ENCODE results near the gene PDGFC. TPM values are rescaled to one million over a fixed set of nuclear protein-coding genes. Genes with fewer than 3 reads are reported as not detected.

Gene PDGFC
- total RNA-seq, 1 experiment from 2014 or later, result 9.8 TPM

- peaks cover 12 to 27% of the 10 kb centered on the region in 2 experiments for H3K4me1 ChIP-seq (ENCODE audit: control insufficient read depth in 1 of 2, insufficient read depth in 2 of 2, low read length in 2 of 2)
Observed at GRCh38 chr4:156766846-156767245, 204.8 kb downstream of the PDGFC start.

More at GRCh38 chr4:156766846-156767245, 204.8 kb downstream of the PDGFC start:
- no peak overlapping the region for H3K27ac ChIP-seq (ENCODE audit: low read depth, low read length)
- H3K36me3 ChIP-seq (ENCODE audit: control insufficient read depth in 1 of 2, insufficient read depth in 2 of 2, low read length in 2 of 2), result no peaks in the 10 kb centered on the region
- no peak for DNase-seq (ENCODE audit: low read depth, low spot score)
- H4K20me1 ChIP-seq (ENCODE audit: insufficient read depth), result no peaks in the 10 kb centered on the region
- ATAC-seq, result no peak
- no peak overlapping the region for H2AFZ ChIP-seq (ENCODE audit: low read depth, low read length, poor library complexity, severe bottlenecking)
- no peak overlapping the region for H3K4me2 ChIP-seq (ENCODE audit: low read length)
- H3K27me3 ChIP-seq (ENCODE audit: insufficient read depth, low read length), result no peaks in the 10 kb centered on the region
- ChIA-PET POLR2A (no interaction called here), CTCF (no interaction called here), RAD21 (ENCODE audit: low non-redundant PET in 1 of 2, low total read pairs in 2 of 2, uncharacterized antibody in 2 of 2, unreplicated experiment in 2 of 2) (no interaction called here)
- H3K9me3 ChIP-seq (ENCODE audit: control insufficient read depth in 1 of 2, insufficient read depth in 1 of 2, low read depth in 1 of 2, low read length in 2 of 2), result no peaks in the 10 kb centered on the region
- no peaks in the 10 kb centered on the region for H3K9me2 ChIP-seq (ENCODE audit: insufficient read depth)
- no peaks in the 10 kb centered on the region for H3K79me2 ChIP-seq (ENCODE audit: insufficient read depth, low read length)
- no peak overlapping the region for H3K9ac ChIP-seq (ENCODE audit: low read length)
- no TSS peak for BruUV-seq (replicated peaks)
- intact Hi-C loops (cut with micrococcal nuclease), result no loop called here
- no peak for TF ChIP-seq POLR2AphosphoS5 (IDR thresholded peaks at IDR 0.05; ENCODE audit: low read depth, low read length)
- no peak for TF ChIP-seq ZFX (IDR thresholded peaks at IDR 0.05)
- no peak for TF ChIP-seq TCF7L2 (IDR thresholded peaks at IDR 0.05; ENCODE audit: borderline replicate concordance, extremely low read depth, insufficient read depth, insufficient read length)
- no peak for TF ChIP-seq ELF1 (IDR thresholded peaks at IDR 0.05; ENCODE audit: borderline replicate concordance, low read depth)
- TF ChIP-seq EZH2 (IDR thresholded peaks at IDR 0.05), result no peak
- no peak for TF ChIP-seq MAX (IDR thresholded peaks at IDR 0.05)
- no peak for TF ChIP-seq EGR1 (IDR thresholded peaks at IDR 0.05; ENCODE audit: low read depth)
- no peak for TF ChIP-seq CTCF (IDR thresholded peaks at IDR 0.05 in 2 of 3, conservative IDR thresholded peaks at IDR 0.05 in 1 of 3; ENCODE audit: borderline replicate concordance in 1 of 3, insufficient read depth in 1 of 3, low read depth in 2 of 3, low read length in 2 of 3)
- TF ChIP-seq ZNF274 (IDR thresholded peaks at IDR 0.05; ENCODE audit: low read depth, low read length), result no peak
- no peak overlapping the region for H3K4me3 ChIP-seq (replicated peaks in 1 of 2; ENCODE audit: low read depth in 1 of 2, low read length in 2 of 2)
